K562 (cell line): ENCODE results near the gene COL6A6. TPM values are rescaled to one million over a fixed set of nuclear protein-coding genes. Genes with fewer than 3 reads are reported as not detected.

Experiments
- BCOR ChIP-seq: fragments of 450-650 bp; IDR thresholded peaks from 2 replicates; pipeline ENCODE4 v1.6.1; 2016
- C11orf30 ChIP-seq: fragments of 450-650 bp; IDR thresholded peaks from 2 replicates; pipeline ENCODE4 v1.6.1; 2016; ENCODE audit warnings: low read depth, mild to moderate bottlenecking
- GABPB2 ChIP-seq: fragments of 250-450 bp; sonication (Bioruptor Pico); conservative IDR thresholded peaks from 2 replicates; pipeline ENCODE4 v1.5.1; 2021; ENCODE audit warnings: mild to moderate bottlenecking
- GATAD2A ChIP-seq: fragments of 450-650 bp; IDR thresholded peaks from 2 replicates; pipeline ENCODE4 v1.6.1; 2017
- HDAC6 ChIP-seq: IDR thresholded peaks from 2 replicates; pipeline ENCODE4 v1.6.1; 2012; ENCODE audit warnings: low read depth, mild to moderate bottlenecking, control low read depth, inconsistent platforms, low read length, moderate library complexity
- RAD21 ChIP-seq, 2 experiments: fragments of 250-450 bp in 1 of 2; fragments of 450-650 bp in 1 of 2; sonication (Bioruptor Pico) in 1 of 2; formaldehyde crosslinking in 1 of 2; IDR thresholded peaks in 1 of 2; conservative IDR thresholded peaks in 1 of 2; 2 replicates each; pipeline versions ENCODE4 v1.4.0 to v1.8.0; 2020 to 2022; ENCODE audit warnings: mild to moderate bottlenecking in 2 of 2, moderate library complexity in 1 of 2
- SMARCA4 ChIP-seq: fragments of 450-650 bp; IDR thresholded peaks from 2 replicates; pipeline ENCODE4 v1.6.1; 2016
- SMC3 ChIP-seq: conservative IDR thresholded peaks from 2 replicates; pipeline ENCODE4 v1.6.1; 2011; ENCODE audit warnings: low read depth, low read length, improper control_type of control experiment; ENCODE audit not compliant: insufficient read depth
- SRSF1 ChIP-seq: fragments of 200-400 bp; formaldehyde crosslinking; IDR thresholded peaks from 2 replicates; pipeline ENCODE4 v1.6.1; 2017; ENCODE audit warnings: mild to moderate bottlenecking, low read depth, low read length, moderate library complexity
- ZFPM2 ChIP-seq: fragments of 250-450 bp; sonication (Bioruptor Pico); IDR thresholded peaks from 2 replicates; pipeline ENCODE4 v1.5.1; 2022; ENCODE audit warnings: mild to moderate bottlenecking
- polyA plus RNA-seq, 8 experiments: library from polyadenylated mRNA; depleted of rRNA in 4 of 8; stranded (reverse) in 5 of 8; unstranded in 3 of 8; fragments of >200 nt; fragmentation: Nextera tagmentation in 2 of 8; fragmentation: Illumina TruSeq in 1 of 8; extraction: Ambion mirVana in 2 of 8; extraction: Trizol in 1 of 8; gene quantifications; 2 replicates each; pipeline versions ENCODE4 v1.2.1 to v1.2.3, GENCODE V29; 2011 to 2014; ENCODE audit warnings: inconsistent platforms in 1 of 8, missing spikeins in 1 of 8
- total RNA-seq, 7 experiments: library from RNA; depleted of rRNA in 6 of 7; stranded (reverse); fragments of >200 nt in 6 of 7; fragmentation: Illumina TruSeq in 2 of 7; extraction: Trizol in 2 of 7; gene quantifications; 2 replicates each; pipeline versions ENCODE4 v1.2.1 to v1.2.3, GENCODE V29; 2011 to 2021; ENCODE audit warnings: low replicate concordance in 1 of 7
- TF ChIP-seq, protein P1 (sequence below), 2 experiments: IDR thresholded peaks in 1 of 2; conservative IDR thresholded peaks in 1 of 2; 2 replicates each; pipeline ENCODE4 v1.6.1; 2016; ENCODE audit warnings: low read depth in 2 of 2, mild to moderate bottlenecking in 1 of 2, missing compliant biosample characterization in 1 of 2, missing genetic modification characterization in 1 of 2, moderate library complexity in 1 of 2
- TF ChIP-seq, protein P2 (sequence below): fragments of 450-650 bp; IDR thresholded peaks from 2 replicates; pipeline ENCODE4 v1.6.1; 2016; ENCODE audit warnings: mild to moderate bottlenecking, moderate library complexity
- TF ChIP-seq, protein P3 (sequence below): fragments of 250-450 bp; sonication (Bioruptor Pico); IDR thresholded peaks from 2 replicates; pipeline ENCODE4 v1.8.0; 2021; ENCODE audit warnings: moderate library complexity, mild to moderate bottlenecking, inconsistent platforms

COL6A6 gene
- total and polyA plus RNA-seq, 9 of the 15 experiments (the other 6 are each of a cell fraction or from before 2014, with no cell fraction given): 0.03 to 0.04 (median 0.03) TPM; not detected in 4

DNA sequence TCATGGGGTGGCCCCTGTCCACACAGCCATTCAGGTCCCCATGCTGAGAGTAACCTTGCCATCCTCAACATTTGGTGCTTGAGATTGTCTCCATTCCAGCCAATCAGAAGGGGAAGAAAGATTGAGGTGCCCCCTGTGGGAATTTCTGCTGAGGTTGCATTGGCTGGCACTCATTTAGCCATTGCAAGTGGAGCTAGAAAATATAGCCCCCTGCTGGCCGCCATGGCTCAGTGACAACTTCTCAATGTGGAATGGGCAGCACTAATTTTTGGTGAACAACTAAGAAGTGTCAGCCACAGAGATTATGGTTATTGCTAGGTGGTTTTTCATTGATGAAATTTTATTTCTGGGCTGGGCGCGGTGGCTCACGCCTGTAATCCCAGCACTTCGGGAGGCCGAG is 22.0 kb downstream of the COL6A6 start (continued):
- TF ChIP-seq, protein P1, sequence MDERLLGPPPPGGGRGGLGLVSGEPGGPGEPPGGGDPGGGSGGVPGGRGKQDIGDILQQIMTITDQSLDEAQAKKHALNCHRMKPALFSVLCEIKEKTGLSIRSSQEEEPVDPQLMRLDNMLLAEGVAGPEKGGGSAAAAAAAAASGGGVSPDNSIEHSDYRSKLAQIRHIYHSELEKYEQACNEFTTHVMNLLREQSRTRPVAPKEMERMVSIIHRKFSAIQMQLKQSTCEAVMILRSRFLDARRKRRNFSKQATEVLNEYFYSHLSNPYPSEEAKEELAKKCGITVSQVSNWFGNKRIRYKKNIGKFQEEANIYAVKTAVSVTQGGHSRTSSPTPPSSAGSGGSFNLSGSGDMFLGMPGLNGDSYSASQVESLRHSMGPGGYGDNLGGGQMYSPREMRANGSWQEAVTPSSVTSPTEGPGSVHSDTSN (CRISPR knock-in tag; IDR thresholded peaks at IDR 0.05; ENCODE audit: low read depth): no peak
- TF ChIP-seq, protein P1 (tag; conservative IDR thresholded peaks at IDR 0.05; ENCODE audit: low read depth): no peak
- TF ChIP-seq HDAC6 (no peak), GATAD2A (no peak), C11orf30 (peak; percentile 93), RAD21 (CRISPR knock-in tag; conservative IDR thresholded peaks at IDR 0.05 in 1 of 2, IDR thresholded peaks at IDR 0.05 in 1 of 2) (peak; percentile 66 to 84), GABPB2 (CRISPR knock-in tag) (no peak), ZFPM2 (CRISPR knock-in tag) (no peak), SMC3 (peak; percentile 50; the same call in 1 of the 2 replicates), SRSF1 (no peak), SMARCA4 (no peak), BCOR (no peak)
- TF ChIP-seq, protein P2, sequence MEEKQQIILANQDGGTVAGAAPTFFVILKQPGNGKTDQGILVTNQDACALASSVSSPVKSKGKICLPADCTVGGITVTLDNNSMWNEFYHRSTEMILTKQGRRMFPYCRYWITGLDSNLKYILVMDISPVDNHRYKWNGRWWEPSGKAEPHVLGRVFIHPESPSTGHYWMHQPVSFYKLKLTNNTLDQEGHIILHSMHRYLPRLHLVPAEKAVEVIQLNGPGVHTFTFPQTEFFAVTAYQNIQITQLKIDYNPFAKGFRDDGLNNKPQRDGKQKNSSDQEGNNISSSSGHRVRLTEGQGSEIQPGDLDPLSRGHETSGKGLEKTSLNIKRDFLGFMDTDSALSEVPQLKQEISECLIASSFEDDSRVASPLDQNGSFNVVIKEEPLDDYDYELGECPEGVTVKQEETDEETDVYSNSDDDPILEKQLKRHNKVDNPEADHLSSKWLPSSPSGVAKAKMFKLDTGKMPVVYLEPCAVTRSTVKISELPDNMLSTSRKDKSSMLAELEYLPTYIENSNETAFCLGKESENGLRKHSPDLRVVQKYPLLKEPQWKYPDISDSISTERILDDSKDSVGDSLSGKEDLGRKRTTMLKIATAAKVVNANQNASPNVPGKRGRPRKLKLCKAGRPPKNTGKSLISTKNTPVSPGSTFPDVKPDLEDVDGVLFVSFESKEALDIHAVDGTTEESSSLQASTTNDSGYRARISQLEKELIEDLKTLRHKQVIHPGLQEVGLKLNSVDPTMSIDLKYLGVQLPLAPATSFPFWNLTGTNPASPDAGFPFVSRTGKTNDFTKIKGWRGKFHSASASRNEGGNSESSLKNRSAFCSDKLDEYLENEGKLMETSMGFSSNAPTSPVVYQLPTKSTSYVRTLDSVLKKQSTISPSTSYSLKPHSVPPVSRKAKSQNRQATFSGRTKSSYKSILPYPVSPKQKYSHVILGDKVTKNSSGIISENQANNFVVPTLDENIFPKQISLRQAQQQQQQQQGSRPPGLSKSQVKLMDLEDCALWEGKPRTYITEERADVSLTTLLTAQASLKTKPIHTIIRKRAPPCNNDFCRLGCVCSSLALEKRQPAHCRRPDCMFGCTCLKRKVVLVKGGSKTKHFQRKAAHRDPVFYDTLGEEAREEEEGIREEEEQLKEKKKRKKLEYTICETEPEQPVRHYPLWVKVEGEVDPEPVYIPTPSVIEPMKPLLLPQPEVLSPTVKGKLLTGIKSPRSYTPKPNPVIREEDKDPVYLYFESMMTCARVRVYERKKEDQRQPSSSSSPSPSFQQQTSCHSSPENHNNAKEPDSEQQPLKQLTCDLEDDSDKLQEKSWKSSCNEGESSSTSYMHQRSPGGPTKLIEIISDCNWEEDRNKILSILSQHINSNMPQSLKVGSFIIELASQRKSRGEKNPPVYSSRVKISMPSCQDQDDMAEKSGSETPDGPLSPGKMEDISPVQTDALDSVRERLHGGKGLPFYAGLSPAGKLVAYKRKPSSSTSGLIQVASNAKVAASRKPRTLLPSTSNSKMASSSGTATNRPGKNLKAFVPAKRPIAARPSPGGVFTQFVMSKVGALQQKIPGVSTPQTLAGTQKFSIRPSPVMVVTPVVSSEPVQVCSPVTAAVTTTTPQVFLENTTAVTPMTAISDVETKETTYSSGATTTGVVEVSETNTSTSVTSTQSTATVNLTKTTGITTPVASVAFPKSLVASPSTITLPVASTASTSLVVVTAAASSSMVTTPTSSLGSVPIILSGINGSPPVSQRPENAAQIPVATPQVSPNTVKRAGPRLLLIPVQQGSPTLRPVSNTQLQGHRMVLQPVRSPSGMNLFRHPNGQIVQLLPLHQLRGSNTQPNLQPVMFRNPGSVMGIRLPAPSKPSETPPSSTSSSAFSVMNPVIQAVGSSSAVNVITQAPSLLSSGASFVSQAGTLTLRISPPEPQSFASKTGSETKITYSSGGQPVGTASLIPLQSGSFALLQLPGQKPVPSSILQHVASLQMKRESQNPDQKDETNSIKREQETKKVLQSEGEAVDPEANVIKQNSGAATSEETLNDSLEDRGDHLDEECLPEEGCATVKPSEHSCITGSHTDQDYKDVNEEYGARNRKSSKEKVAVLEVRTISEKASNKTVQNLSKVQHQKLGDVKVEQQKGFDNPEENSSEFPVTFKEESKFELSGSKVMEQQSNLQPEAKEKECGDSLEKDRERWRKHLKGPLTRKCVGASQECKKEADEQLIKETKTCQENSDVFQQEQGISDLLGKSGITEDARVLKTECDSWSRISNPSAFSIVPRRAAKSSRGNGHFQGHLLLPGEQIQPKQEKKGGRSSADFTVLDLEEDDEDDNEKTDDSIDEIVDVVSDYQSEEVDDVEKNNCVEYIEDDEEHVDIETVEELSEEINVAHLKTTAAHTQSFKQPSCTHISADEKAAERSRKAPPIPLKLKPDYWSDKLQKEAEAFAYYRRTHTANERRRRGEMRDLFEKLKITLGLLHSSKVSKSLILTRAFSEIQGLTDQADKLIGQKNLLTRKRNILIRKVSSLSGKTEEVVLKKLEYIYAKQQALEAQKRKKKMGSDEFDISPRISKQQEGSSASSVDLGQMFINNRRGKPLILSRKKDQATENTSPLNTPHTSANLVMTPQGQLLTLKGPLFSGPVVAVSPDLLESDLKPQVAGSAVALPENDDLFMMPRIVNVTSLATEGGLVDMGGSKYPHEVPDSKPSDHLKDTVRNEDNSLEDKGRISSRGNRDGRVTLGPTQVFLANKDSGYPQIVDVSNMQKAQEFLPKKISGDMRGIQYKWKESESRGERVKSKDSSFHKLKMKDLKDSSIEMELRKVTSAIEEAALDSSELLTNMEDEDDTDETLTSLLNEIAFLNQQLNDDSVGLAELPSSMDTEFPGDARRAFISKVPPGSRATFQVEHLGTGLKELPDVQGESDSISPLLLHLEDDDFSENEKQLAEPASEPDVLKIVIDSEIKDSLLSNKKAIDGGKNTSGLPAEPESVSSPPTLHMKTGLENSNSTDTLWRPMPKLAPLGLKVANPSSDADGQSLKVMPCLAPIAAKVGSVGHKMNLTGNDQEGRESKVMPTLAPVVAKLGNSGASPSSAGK: no peak
- TF ChIP-seq, protein P3, sequence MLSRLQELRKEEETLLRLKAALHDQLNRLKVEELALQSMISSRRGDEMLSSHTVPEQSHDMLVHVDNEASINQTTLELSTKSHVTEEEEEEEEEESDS (CRISPR knock-in tag): no peak
